Posterior vena cava (tissue), 2 donors: Measurements from ENCODE around the gene JRKL. TPM values are rescaled to one million over a fixed set of nuclear protein-coding genes. Genes with fewer than 3 reads are reported as not detected.

Source experiments
- DNase-seq: peaks from one replicate; pipeline ENCODE4 v3.0.0-alpha.2; 2020; ENCODE audit warnings: low spot score
- intact Hi-C, 2 donors: fragments of 100-400 bp; cut with DNase I; formaldehyde crosslinking; loops; one replicate each; pipeline versions ENCODE4 v1.14.1 to v1.14.2; 2022 to 2023
- long read RNA-seq, 2 donors: library from polyadenylated mRNA; unstranded; transcript quantifications; one replicate each; pipeline ENCODE4 v2.0.0, GENCODE V29; 2020 to 2021
- total RNA-seq, 2 donors: library from RNA; stranded (reverse); fragmentation: NEBNext Ultra II Directional; extraction: Animal tissue kit (Norgen Biotek cat#: 25700); gene quantifications; one replicate each; pipeline ENCODE4 v1.2.1, GENCODE V29; 2021
- donor health status: DM: yes; HTN: yes; CAD: no.
- donor health status: DM: yes; HTN: yes; CAD: no.

JRKL gene
- total RNA-seq: 10 to 100 TPM; 10.1 to 13.9 TPM
- long read RNA-seq, donor 1, partial matches to known transcripts: 0 of 3 reads
- long read RNA-seq, donor 1, other reads (novel, unspliced or antisense): 2 of 3 reads
- long read RNA-seq, donor 2, partial matches to known transcripts: 0 of 4 reads
- long read RNA-seq, donor 2, other reads (novel, unspliced or antisense): 2 of 4 reads

GRCh38 chr11:96389720-96390487, at the start of gene JRKL, which contains the start of gene CCDC82:
Gene JRKL (plus strand): TSS chr11:96390013. CDS start chr11:96390650, 637 bp downstream.
Gene CCDC82 (minus strand): TSS chr11:96389912. CDS start chr11:96384747, 5,165 bp downstream.
- intact Hi-C loops: loop anchor here in 1 of 2 donors (10.0 kb wide), 1 partner anchor 555 kb away; no protein-coding TSS in a partner anchor
- DNase-seq: peak; percentile 98

- no peak for DNase-seq
- intact Hi-C loops: loop anchor here (5.0 kb wide), 2 partner anchors 283 to 288 kb away; no protein-coding TSS in a partner anchor
These were observed 49.3 kb upstream of the JRKL start for GRCh38 chr11:96340555-96340885.

DNA sequence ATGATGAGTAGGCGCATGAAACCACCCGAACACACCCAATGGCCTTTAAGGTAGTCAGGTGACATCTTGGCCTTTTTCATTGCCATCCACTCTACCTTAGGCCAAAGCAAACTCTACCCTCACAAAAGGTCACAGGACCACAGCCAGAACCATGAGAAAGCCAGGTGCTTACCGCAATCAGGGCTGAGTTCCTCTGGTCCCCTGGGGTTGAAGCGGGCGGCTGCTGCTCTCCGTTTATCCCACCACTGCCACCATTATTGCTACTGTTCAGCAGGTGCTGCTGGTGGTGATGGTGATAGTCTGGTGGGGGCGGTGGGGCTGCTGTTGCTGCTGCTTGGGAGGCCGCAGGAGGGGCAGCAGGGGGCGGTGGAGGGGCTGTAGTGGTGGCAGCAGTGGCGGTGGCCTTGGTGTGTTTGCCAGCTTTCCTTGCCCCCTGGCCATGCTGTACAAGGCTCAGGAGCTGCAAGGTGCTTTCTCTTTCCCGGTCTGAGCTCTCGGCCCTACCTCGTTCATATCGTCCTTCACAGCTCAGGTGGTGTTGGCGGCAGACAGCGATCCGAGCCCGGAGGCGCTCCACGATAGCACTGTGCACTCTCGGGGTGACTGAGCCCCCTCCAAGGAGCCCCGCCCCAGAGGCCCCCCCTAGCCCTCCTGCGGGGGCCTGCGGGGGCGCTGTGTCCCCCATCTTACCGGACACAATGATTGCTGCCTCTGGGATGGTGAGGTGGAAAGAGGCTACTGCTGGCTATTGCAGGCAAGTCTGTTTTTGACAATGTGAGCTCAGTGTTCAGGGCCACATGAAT, 48.4 kb upstream of the JRKL start:
- peak; percentile 83 for DNase-seq
- intact Hi-C loops: loop anchor here (5.0 kb wide), 2 partner anchors 284 to 289 kb away; no protein-coding TSS in a partner anchor

DNA sequence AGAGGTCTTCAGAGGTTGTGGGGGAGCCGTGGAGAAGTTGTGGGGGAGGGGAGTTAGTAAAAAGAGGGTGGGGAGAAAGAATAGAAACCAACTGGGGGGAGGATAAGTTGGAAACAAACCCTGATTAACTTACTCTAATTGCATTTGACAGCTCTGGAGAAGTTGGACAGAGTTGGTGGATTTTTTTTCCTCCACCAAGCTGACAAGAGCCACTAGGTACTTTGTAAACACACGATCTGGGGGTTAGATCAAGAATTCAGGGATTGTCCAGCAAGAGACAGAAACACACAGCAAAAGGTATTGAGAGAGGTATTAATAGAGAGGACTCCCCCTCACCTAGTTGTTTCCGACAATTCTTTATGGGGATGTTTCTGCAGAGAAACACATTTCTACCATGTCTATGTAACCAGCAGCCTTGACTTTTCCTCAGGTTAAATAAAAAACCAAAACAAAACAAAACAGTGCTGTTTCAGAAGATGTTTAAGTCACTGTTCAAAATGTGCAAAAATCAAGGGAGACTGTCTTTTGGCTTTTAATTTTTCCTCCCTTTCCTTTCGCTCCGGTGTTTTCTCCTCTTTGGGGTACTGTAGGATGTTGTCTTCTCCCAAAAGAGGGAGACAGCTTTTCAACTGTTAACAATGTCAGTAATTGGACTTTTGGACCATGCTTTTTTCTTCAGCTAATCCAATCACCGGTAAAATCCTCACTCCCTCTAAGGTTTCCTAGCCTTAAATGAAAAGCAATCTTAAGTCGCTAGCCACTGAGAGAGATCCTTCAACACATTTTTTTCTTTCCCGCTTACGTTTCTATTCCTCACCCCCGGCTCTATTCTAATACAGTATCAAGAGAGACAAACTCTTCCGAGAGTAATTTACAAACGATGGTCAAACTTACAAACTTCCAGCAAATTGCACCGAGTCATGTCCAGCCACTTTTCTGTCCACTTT, 47.5 kb upstream of the JRKL start:
- intact Hi-C loops: loop anchor here (5.0 kb wide), 2 partner anchors 285 to 290 kb away; no protein-coding TSS in a partner anchor
- no peak for DNase-seq

GRCh38 chr11:96342961-96343711, 46.7 kb upstream of the JRKL start, which contains the start of gene MAML2:
Gene MAML2 (minus strand): TSS chr11:96343195. CDS start chr11:96341895, 1,300 bp downstream.
- DNase-seq: peak; percentile 97
- intact Hi-C loops: loop anchor here (5.0 kb wide), 2 partner anchors 286 to 291 kb away; no protein-coding TSS in a partner anchor

DNA sequence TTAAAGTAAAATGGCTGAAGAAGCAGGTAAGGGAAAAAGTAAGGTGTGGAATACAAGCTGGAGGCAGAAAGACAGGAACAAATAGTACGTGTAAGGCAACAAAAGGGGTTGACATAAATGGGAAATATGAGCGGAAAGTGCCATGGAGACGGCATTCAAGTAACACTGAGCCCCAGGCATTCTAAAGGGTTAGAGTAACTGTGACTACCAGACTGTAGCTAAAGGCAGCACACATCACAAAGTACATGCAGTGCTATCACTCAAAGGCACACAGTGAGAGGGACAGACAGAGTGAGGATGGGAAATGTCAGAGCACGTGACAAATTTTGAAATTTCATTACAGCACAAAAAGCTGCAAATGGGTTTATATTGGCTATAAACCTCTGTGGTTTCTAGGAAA, 33.0 kb upstream of the JRKL start:
- intact Hi-C loops: no loop called here
- DNase-seq: no peak

GRCh38 chr11:96357794-96358193, 32.0 kb upstream of the JRKL start:
- intact Hi-C loops: no loop called here
- DNase-seq: no peak

- intact Hi-C loops: no loop called here
- no peak for DNase-seq
These were observed 31.5 kb upstream of the JRKL start for GRCh38 chr11:96358321-96358720.

DNA sequence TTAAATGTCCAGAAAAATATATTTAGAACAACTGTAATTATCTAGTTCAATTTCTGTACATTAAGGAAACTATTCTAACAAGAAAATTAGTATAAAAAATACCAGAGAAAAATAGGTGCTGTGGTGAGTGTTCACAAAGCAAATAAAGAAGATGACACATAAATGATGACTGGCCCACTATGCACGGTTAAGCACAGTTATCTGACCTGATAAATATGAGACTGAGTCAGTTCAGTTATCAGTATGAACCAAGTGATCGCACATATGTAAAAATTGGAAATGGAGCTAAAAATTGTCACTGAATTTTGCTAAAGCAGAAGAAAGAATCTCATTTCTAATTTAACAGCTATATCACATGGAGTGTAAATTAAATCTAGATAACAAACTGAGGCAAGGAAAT, 28.0 kb upstream of the JRKL start:
- intact Hi-C loops: no loop called here

DNA sequence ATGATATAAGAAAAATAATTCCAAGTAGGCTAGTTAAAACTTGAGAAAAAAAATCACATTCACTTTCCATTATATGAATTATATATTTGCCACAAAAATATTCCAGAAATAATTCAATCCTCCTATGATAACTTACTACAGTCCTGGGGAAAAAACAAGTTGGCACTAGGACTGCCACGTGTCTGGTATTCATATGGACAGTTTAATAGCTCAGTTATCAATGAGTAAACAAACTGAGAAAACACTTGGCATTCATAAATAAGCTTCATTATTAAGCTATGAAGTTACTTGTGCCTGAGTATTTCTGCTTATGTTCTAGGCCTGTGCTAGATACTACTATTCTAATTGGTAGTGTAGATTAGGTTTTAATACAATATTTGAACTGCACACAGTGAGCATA, 24.3 kb upstream of the JRKL start:
- intact Hi-C loops: no loop called here
- no peak for DNase-seq

More for the DNA sequence above, 28.0 kb upstream of the JRKL start:
- DNase-seq: no peak

GRCh38 chr11:96366024-96366423, 23.8 kb upstream of the JRKL start:
- intact Hi-C loops: no loop called here

DNA sequence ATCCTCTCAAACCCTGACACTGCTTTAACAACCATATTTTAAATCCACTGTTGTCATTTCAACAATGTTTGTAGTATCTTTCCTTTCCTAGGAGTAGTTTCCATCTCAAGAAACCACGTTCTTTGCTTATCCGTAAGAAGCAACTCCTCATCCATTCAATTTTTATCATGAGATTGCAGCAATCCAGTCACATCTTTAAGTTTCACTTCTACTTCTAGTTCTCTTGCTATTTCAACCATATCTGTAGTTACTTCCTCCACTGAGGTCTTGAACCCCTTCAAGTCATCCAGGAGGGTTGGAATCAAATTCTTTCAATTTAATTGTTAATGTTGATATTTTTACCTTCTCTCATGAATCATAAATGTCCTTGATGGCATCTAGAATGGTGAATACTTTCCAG, 22.5 kb upstream of the JRKL start:
- intact Hi-C loops: no loop called here

More at GRCh38 chr11:96366024-96366423, 23.8 kb upstream of the JRKL start:
- no peak for DNase-seq

GRCh38 chr11:96373826-96374225, 16.0 kb upstream of the JRKL start:
- no peak for DNase-seq
- intact Hi-C loops: no loop called here

More for the DNA sequence above, 22.5 kb upstream of the JRKL start:
- no peak for DNase-seq

DNA sequence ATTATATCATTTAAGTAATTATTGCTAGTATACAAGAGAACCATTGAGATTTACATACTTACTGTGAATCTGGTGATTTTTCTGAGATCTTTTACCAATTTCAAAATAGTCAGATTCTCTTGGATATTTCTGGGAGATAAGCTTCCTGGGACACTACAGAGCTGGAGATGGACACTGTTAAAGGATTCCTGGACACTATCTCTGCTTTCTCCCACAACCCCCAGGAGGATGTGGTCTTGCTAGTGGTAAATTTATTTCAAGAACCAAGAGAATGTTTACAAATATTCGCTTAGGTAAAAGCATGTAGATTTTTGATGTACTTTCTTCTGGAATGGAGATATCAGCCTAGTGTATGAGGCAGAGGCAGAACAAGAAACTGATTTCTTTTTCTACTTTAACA, 13.0 kb upstream of the JRKL start:
- intact Hi-C loops: no loop called here
- no peak for DNase-seq

DNA sequence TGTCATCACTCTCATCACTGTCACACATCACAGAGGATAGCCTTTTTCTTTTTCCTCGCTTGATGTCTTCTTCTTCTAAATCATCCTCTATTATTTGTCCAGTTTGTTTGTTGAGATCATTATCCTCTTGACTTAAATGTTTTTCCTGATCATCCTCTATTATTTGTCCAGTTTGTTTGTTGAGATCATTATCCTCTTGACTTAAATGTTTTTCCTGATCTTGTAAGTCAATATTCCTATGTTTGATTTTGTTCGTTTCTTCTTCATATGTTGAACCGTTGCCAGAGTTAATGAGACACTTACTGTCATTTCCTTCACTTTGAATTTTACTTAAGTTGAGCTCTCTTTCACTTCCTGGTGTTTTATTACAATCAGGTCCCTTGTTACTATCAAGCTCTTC, 5.7 kb upstream of the JRKL start:
- no peak for DNase-seq
- intact Hi-C loops: no loop called here

- intact Hi-C loops: no loop called here
- DNase-seq: no peak
These were observed 4.6 kb upstream of the JRKL start for GRCh38 chr11:96385187-96385586.

- no peak for DNase-seq
These were observed 708 bp upstream of the JRKL start for GRCh38 chr11:96388891-96389719.

More at GRCh38 chr11:96388891-96389719, 708 bp upstream of the JRKL start:
- intact Hi-C loops: no loop called here
